Caco-2 (cell line): ENCODE measurements around the gene CPED1. TPM values are rescaled to one million over a fixed set of nuclear protein-coding genes. Genes with fewer than 3 reads are reported as not detected.

ENCODE experiments used
- BruUV-seq: library from RNA; stranded (reverse); fragments of 400-500 nt; replicated peaks from 2 replicates; lab custom pipeline; 2021; lab: Mats Ljungman, UMichigan
- CTCF ChIA-PET: fragments of 300-600 bp; sonication (Branson Sonifier 250); formaldehyde crosslinking; loops from one replicate; lab custom pipeline; 2022; ENCODE audit warnings: antibody characterized with exemption; lab: Charles Lee
- POLR2A ChIA-PET: fragments of 300-600 bp; sonication (Branson Sonifier 250); formaldehyde crosslinking; loops from one replicate; lab custom pipeline; 2022; ENCODE audit warnings: antibody characterized with exemption; lab: Charles Lee
- DNase-seq, 2 experiments: peaks; one replicate each; pipeline versions ENCODE4 v3.0.0 to v3.0.0-alpha.2; 2020 to 2022
- H3K27me3 ChIP-seq: replicated peaks from 2 replicates; pipeline ENCODE4 v1.6.0; 2011; ENCODE audit warnings: low read length; ENCODE audit not compliant: control insufficient read depth, insufficient read depth
- H3K36me3 ChIP-seq: 2 replicates; pipeline ENCODE4 v1.5.1; 2011; ENCODE audit warnings: low read length; ENCODE audit not compliant: control insufficient read depth, insufficient read depth
- H3K4me1 ChIP-seq: fragments of 250-450 bp; sonication (Bioruptor Pico); 2 replicates; pipeline ENCODE4 v1.5.1; 2020; ENCODE audit warnings: mild to moderate bottlenecking
- H3K4me3 ChIP-seq: 2 replicates; pipeline ENCODE4 v1.5.1; 2011; ENCODE audit warnings: low read depth, mild to moderate bottlenecking, control low read depth, low read length
- H3K9me3 ChIP-seq: fragments of 250-450 bp; sonication (Bioruptor Pico); 2 replicates; pipeline ENCODE4 v1.5.1; 2020; ENCODE audit warnings: mild to moderate bottlenecking, moderate library complexity
- H3K27ac Mint-ChIP-seq: one replicate; pipeline ENCODE4 v1.8.0; 2022; ENCODE audit warnings: mixed read lengths; ENCODE audit not compliant: unreplicated experiment
- H3K27me3 Mint-ChIP-seq: one replicate; pipeline ENCODE4 v1.8.0; 2022; ENCODE audit warnings: mixed read lengths; ENCODE audit not compliant: insufficient read depth, unreplicated experiment
- H3K36me3 Mint-ChIP-seq: one replicate; pipeline ENCODE4 v1.8.0; 2022; ENCODE audit warnings: mild to moderate bottlenecking, mixed read lengths; ENCODE audit not compliant: insufficient read depth, unreplicated experiment
- H3K4me1 Mint-ChIP-seq: one replicate; pipeline ENCODE4 v1.8.0; 2022; ENCODE audit warnings: low read depth, mixed read lengths; ENCODE audit not compliant: unreplicated experiment
- H3K4me3 Mint-ChIP-seq: one replicate; pipeline ENCODE4 v1.8.0; 2022; ENCODE audit warnings: mild to moderate bottlenecking, moderate library complexity, mixed read lengths; ENCODE audit not compliant: unreplicated experiment
- H3K9me3 Mint-ChIP-seq: one replicate; pipeline ENCODE4 v1.8.0; 2022; ENCODE audit warnings: mixed read lengths; ENCODE audit not compliant: unreplicated experiment
- intact Hi-C: fragments of 100-400 bp; cut with micrococcal nuclease; formaldehyde crosslinking; loops from one replicate; pipeline ENCODE4 v1.10.0; 2022; ENCODE audit not compliant: unreplicated experiment
- total RNA-seq: library from RNA; stranded (reverse); gene quantifications from 2 replicates; pipeline ENCODE4 v1.2.3, GENCODE V29; 2022
- TF ChIP-seq, protein P1 (sequence below), 2 experiments: fragments of 200-600 bp in 1 of 2; IDR thresholded peaks; 1 replicate in 1 of 2; 2 replicates in 1 of 2; pipeline versions ENCODE4 v1.5.1 to v1.8.0; 2011 to 2022; ENCODE audit warnings: antibody characterized with exemption in 1 of 2, control low read depth in 1 of 2, inconsistent platforms in 1 of 2, low read depth in 1 of 2, low read length in 1 of 2, mild to moderate bottlenecking in 1 of 2, moderate library complexity in 1 of 2; ENCODE audit not compliant: insufficient read depth in 1 of 2, severe bottlenecking in 1 of 2, unreplicated experiment in 1 of 2

The CPED1 gene
- total RNA-seq, 1 experiment from 2014 or later, result 0.23 TPM

DNA sequence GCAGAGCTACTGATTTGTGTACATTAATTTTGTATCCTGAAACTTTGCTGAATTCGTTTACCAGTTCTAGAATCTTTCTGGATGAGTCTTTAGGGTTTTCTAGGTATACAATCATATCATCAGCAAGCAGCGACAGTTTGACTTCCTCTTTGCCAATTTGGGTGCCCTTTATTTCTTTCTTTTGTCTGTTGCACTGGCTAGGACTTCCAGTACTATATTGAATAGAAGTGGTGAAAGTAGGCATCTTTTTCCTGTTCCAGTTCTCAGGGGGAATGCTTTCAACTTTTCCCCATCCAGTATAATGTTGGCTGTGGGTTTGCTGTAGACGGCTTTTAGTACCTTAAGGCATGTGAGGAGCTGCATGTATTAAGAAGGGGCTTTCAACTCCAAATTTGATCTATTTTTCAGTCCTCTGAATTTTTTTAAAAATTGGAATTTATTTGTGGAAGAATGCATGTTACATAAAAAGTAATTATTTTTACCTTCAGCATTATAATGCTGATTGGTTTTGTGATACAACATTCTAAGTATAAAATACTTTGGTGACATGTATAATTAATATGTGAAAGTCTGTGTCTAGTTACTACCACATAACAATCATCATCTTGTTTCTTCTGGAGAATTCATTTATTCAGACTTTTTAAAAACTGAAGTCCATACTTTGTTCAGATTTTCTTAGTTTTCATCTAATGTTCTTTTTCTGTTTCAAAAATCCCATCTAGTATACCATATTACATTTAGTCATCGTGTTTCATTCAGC is 49.6 kb downstream of the CPED1 start:
- Mint-ChIP-seq H3K27ac (no peak overlapping the region), H3K4me1 (peaks cover 7% of the 10 kb centered on the region)
- no peak overlapping the region for H3K4me3 ChIP-seq

DNA sequence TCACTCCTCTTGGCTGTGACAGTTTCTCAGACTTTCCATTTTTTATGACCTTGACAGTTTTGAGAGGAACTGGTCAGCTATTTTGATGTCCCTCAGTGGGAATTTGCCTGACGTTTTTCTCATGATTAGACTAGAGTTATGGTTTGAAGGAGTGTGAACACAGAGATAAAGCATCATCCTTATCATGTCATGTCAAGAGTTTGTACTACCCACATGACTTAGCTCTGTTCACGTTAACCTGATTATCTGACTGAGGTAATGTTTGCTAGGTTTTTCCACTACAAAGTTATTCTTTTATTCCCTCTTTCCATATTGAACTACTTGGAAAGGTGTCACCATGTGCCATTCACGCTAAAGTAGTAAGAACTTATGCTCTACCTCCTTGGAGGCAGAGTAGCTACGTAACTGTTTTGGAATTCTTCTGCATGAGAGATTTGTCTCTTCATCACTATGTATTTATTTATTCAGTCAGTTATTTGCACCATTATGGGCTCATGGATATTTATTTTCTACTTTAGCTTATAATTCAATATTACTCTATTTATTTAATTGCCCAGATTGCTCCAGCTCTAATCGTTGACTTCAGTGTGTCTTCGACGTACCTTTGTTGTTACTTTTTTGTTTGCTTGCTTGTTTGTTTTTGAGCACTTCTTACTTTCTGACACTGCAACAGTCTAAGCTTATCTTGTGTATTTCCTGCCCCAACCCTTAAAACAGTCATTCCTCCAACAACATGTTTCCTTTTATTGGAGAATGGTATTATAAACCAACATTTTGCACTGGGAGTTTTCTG is 50.4 kb downstream of the CPED1 start:
- H3K27ac Mint-ChIP-seq, result no peak overlapping the region
- CTCF ChIA-PET, result no interaction called here
- no TSS peak for BruUV-seq

More for the DNA sequence above, 49.6 kb downstream of the CPED1 start:
- no peak overlapping the region for H3K4me3 Mint-ChIP-seq
- Histone ChIP-seq H3K9me3 (no peaks in the 10 kb centered on the region), H3K27me3 (no peaks in the 10 kb centered on the region), H3K36me3 (no peaks in the 10 kb centered on the region), H3K4me1 (no peaks in the 10 kb centered on the region)
- no TSS peak for BruUV-seq
- ChIA-PET CTCF (no interaction called here), POLR2A (no interaction called here)
- no peaks in the 10 kb centered on the region for H3K27me3 Mint-ChIP-seq
- no peak for DNase-seq
- H3K9me3 Mint-ChIP-seq, result no peaks in the 10 kb centered on the region
- no peaks in the 10 kb centered on the region for H3K36me3 Mint-ChIP-seq
- intact Hi-C loops, result no loop called here
- TF ChIP-seq, protein P1, sequence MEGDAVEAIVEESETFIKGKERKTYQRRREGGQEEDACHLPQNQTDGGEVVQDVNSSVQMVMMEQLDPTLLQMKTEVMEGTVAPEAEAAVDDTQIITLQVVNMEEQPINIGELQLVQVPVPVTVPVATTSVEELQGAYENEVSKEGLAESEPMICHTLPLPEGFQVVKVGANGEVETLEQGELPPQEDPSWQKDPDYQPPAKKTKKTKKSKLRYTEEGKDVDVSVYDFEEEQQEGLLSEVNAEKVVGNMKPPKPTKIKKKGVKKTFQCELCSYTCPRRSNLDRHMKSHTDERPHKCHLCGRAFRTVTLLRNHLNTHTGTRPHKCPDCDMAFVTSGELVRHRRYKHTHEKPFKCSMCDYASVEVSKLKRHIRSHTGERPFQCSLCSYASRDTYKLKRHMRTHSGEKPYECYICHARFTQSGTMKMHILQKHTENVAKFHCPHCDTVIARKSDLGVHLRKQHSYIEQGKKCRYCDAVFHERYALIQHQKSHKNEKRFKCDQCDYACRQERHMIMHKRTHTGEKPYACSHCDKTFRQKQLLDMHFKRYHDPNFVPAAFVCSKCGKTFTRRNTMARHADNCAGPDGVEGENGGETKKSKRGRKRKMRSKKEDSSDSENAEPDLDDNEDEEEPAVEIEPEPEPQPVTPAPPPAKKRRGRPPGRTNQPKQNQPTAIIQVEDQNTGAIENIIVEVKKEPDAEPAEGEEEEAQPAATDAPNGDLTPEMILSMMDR (IDR thresholded peaks at IDR 0.05; ENCODE audit: insufficient read depth in 1 of 2, low read depth in 1 of 2, low read length in 1 of 2, severe bottlenecking in 1 of 2, unreplicated experiment in 1 of 2), result no peak

DNA sequence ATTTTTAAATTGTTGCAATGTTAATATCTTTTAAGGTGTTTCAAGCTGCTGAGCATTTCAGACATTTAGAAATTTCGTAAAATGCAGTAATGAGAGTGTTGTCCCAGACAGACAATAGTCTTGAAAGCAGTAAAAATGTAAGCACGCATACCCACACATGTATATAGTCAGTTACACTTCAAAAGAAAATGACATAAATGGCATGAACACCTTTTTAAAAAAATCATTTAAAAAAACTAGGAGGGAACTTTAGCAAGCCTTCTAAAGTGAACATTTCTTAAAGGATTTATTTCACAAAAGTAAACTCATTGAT is 51.0 kb downstream of the CPED1 start:
- H3K36me3 ChIP-seq, result no peaks in the 10 kb centered on the region
- H3K4me3 Mint-ChIP-seq, result no peak overlapping the region

More for the DNA sequence above, 50.4 kb downstream of the CPED1 start:
- H3K4me3 ChIP-seq, result no peak overlapping the region
- Mint-ChIP-seq H3K27me3 (no peaks in the 10 kb centered on the region), H3K4me3 (no peak overlapping the region), H3K4me1 (peaks cover 7% of the 10 kb centered on the region), H3K36me3 (no peaks in the 10 kb centered on the region), H3K9me3 (no peaks in the 10 kb centered on the region)
- DNase-seq, result no peak
- no peaks in the 10 kb centered on the region for H3K4me1 ChIP-seq
- H3K9me3 ChIP-seq, result no peaks in the 10 kb centered on the region
- POLR2A ChIA-PET, result no interaction called here
- no peaks in the 10 kb centered on the region for H3K36me3 ChIP-seq
- intact Hi-C loops, result no loop called here
- TF ChIP-seq, protein P1 (IDR thresholded peaks at IDR 0.05; ENCODE audit: insufficient read depth in 1 of 2, low read depth in 1 of 2, low read length in 1 of 2, severe bottlenecking in 1 of 2, unreplicated experiment in 1 of 2), result no peak
- H3K27me3 ChIP-seq, result no peaks in the 10 kb centered on the region

More for the DNA sequence above, 51.0 kb downstream of the CPED1 start:
- CTCF ChIA-PET, result no interaction called here
- TF ChIP-seq, protein P1 (IDR thresholded peaks at IDR 0.05; ENCODE audit: insufficient read depth in 1 of 2, low read depth in 1 of 2, low read length in 1 of 2, severe bottlenecking in 1 of 2, unreplicated experiment in 1 of 2), result no peak
- Histone ChIP-seq H3K27me3 (no peaks in the 10 kb centered on the region), H3K4me1 (no peaks in the 10 kb centered on the region), H3K9me3 (no peaks in the 10 kb centered on the region), H3K4me3 (no peak overlapping the region)
- intact Hi-C loops, result no loop called here
- no peak for DNase-seq
- peaks cover 7% of the 10 kb centered on the region for H3K4me1 Mint-ChIP-seq
- no peak overlapping the region for H3K27ac Mint-ChIP-seq
- no peaks in the 10 kb centered on the region for H3K9me3 Mint-ChIP-seq
- POLR2A ChIA-PET, result no interaction called here
- no peaks in the 10 kb centered on the region for H3K27me3 Mint-ChIP-seq
- H3K36me3 Mint-ChIP-seq, result no peaks in the 10 kb centered on the region
- no TSS peak for BruUV-seq
